ENCODE measurements around the gene BAIAP2. TPM values are rescaled to one million over a fixed set of nuclear protein-coding genes. Genes with fewer than 3 reads are reported as not detected.

Gene BAIAP2
- total RNA-seq, 1 donor from 2014 or later = 48.7 TPM

DNA sequence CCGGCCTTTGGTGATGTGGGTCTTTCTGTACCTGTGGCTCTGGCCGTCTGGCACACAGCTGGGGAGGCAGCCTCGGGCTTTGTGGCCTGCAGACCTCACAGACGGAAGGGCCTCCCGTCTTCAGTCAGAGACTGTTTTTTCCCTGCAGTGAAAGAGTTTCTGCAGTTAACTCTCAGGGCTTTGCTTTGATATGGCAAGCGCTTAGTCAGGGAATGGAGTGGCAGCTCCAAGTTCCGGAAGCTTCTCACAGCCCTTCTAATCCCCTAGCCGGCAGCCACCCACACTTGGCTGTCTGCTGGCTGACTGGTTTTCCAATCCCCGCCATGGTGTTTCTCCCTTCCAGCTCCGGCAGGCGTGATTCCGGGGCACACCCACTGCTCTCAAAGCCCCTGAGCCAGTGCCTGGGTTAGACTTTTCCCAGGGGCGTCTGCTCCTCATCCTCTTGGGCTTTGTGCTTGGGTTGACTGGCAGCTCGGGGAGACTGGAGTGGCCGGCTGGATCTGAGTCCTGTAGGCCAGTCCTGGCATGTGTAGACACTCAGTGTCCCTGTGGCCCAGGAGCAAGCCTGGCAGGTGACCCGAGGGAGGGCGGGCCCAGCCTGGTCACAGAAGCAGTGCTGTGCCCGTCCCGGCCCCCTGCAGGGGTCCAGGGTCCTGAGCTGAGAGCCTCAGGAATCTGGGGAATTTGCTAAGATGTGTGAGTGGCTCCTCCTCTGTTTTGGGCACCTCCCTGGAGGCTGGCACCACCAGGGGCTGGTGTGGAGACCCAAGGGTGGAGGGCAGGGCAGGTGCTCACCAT is 29.9 kb downstream of the BAIAP2 start:
- H3K36me3 ChIP-seq (ENCODE audit: control insufficient read depth, insufficient read depth, low read length) = peaks cover 32% of the 10 kb centered on the region
- no peak for FAIRE-seq
- H3K27me3 ChIP-seq (ENCODE audit: control insufficient read depth, insufficient read depth, low read length) = no peaks in the 10 kb centered on the region
- TF ChIP-seq, protein P1, sequence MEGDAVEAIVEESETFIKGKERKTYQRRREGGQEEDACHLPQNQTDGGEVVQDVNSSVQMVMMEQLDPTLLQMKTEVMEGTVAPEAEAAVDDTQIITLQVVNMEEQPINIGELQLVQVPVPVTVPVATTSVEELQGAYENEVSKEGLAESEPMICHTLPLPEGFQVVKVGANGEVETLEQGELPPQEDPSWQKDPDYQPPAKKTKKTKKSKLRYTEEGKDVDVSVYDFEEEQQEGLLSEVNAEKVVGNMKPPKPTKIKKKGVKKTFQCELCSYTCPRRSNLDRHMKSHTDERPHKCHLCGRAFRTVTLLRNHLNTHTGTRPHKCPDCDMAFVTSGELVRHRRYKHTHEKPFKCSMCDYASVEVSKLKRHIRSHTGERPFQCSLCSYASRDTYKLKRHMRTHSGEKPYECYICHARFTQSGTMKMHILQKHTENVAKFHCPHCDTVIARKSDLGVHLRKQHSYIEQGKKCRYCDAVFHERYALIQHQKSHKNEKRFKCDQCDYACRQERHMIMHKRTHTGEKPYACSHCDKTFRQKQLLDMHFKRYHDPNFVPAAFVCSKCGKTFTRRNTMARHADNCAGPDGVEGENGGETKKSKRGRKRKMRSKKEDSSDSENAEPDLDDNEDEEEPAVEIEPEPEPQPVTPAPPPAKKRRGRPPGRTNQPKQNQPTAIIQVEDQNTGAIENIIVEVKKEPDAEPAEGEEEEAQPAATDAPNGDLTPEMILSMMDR (IDR thresholded peaks at IDR 0.05; ENCODE audit: insufficient read depth, low read length, severe bottlenecking) = no peak
- DNase-seq (ENCODE audit: low read depth) = peak; percentile 75
- no peak overlapping the region for H3K4me3 ChIP-seq (ENCODE audit: low read depth, low read length)

DNA sequence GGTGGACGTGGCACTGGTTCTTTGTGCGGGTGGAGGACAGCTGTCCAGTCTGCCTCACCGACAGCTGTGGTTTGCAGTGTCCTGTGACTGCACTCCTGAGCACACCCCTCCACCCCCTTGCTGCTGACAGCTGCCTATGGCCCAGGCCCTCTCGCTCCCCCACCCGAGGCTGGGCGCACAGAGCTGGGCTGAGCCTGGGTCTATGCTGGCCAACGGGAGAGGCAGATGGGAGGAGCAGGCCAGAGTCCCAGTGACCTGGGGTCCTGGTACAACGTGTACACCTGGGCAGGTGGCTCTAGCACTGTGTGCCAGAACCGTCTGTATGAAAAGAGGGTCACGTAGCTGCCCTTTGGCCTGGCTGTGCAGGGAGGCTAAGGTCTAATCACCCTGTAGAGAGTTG is 30.5 kb downstream of the BAIAP2 start:
- Histone ChIP-seq H3K4me3 (ENCODE audit: low read depth, low read length) (no peak overlapping the region), H3K36me3 (ENCODE audit: control insufficient read depth, insufficient read depth, low read length) (peaks cover 28% of the 10 kb centered on the region), H3K27me3 (ENCODE audit: control insufficient read depth, insufficient read depth, low read length) (no peaks in the 10 kb centered on the region)
- TF ChIP-seq, protein P1 (IDR thresholded peaks at IDR 0.05; ENCODE audit: insufficient read depth, low read length, severe bottlenecking) = no peak
- FAIRE-seq (no peak), DNase-seq (ENCODE audit: low read depth) (no peak)

DNA sequence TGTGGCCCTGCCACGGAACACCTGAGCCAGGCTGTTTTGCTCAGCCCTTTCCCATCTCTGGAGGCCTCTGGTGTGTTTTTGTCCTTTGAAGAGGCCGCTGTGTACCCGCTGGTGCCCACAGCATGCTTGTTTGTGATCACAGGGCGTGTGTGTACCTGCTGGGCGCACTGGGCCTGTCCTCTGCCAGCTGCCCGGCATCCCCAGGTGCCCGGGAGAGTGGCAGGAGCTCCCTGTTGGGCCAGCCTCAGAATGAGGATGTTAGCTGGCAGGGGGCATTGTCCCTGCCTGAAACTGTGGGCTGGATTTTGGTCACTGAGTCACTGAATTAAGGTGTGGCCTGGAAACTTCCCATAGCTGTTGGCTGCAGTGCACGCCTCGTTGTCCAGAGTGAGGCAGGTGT is 31.1 kb downstream of the BAIAP2 start:
- DNase-seq (ENCODE audit: low read depth) = peak; percentile 72
- peaks cover 27% of the 10 kb centered on the region for H3K36me3 ChIP-seq (ENCODE audit: control insufficient read depth, insufficient read depth, low read length)

DNA sequence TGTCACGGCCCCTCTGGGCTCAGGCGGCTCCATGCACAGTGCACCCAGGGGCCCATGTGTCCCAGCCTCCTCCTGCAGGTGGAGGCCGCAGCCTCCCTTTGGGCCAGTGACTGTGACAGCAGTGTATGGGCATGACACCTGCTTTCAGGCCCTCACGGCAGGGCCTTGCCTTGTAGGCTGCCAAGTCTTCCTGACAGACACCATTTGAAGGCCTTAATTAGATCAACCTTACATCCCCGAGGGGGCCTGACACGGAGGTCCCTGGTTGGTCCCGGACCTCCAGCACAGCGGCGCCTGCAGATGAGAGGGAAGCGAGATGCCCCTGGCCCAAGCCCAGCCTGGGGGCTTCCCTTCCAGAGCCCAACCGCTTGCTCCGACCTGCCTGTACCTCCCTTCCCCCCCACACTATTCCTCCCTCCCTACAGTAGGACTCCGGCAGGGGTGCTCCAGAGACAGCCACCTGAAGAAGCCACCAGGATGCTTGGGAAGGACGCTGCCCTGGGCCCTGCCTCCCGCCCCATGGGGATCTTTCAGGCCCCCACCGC is 31.9 kb downstream of the BAIAP2 start:
- H3K27me3 ChIP-seq (ENCODE audit: control insufficient read depth, insufficient read depth, low read length) = no peaks in the 10 kb centered on the region
- peaks cover 22% of the 10 kb centered on the region for H3K36me3 ChIP-seq (ENCODE audit: control insufficient read depth, insufficient read depth, low read length)
- DNase-seq (ENCODE audit: low read depth) = no peak
- H3K4me3 ChIP-seq (ENCODE audit: low read depth, low read length) = no peak overlapping the region
- TF ChIP-seq, protein P1 (IDR thresholded peaks at IDR 0.05; ENCODE audit: insufficient read depth, low read length, severe bottlenecking) = no peak
- no peak for FAIRE-seq

More for the DNA sequence above, 31.1 kb downstream of the BAIAP2 start:
- TF ChIP-seq, protein P1 (IDR thresholded peaks at IDR 0.05; ENCODE audit: insufficient read depth, low read length, severe bottlenecking) = no peak
- FAIRE-seq = peak; percentile 52
- H3K4me3 ChIP-seq (ENCODE audit: low read depth, low read length) = no peak overlapping the region
- no peaks in the 10 kb centered on the region for H3K27me3 ChIP-seq (ENCODE audit: control insufficient read depth, insufficient read depth, low read length)

DNA sequence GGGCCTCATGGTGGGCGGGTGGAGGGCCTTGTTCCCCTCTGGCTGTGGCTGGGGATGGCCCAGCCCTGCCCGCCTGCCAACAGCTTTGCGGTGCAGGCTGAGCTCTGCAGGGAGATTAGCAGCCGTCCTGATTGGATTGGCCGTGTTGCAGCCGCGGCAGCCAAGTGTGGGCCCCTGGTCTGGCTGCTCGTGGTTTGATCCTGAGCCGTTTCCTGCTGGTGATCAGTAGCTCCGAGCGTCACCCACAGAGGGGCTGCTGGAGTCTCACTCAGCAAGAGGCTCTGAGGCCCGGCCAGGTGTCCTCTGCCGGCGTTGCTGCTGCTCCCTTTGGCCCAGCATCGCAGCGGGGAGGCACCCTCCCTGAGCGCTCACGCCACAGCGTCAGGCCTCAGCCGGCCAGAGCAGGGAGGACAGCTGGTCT is 32.5 kb downstream of the BAIAP2 start:
- FAIRE-seq = no peak

More for the DNA sequence above, 32.5 kb downstream of the BAIAP2 start:
- Histone ChIP-seq H3K27me3 (ENCODE audit: control insufficient read depth, insufficient read depth, low read length) (no peaks in the 10 kb centered on the region), H3K4me3 (ENCODE audit: low read depth, low read length) (no peak overlapping the region), H3K36me3 (ENCODE audit: control insufficient read depth, insufficient read depth, low read length) (peaks cover 23% of the 10 kb centered on the region)
- TF ChIP-seq, protein P1 (IDR thresholded peaks at IDR 0.05; ENCODE audit: insufficient read depth, low read length, severe bottlenecking) = no peak
- no peak for DNase-seq (ENCODE audit: low read depth)

All from bronchial epithelial cell (primary cell).